Aorta (tissue), 5 donors: ENCODE results near the gene PFN3. TPM values are rescaled to one million over a fixed set of nuclear protein-coding genes. Genes with fewer than 3 reads are reported as not detected.

Source experiments
- ATAC-seq: fragments of 200-7000 bp; cut with Tn5 transposase; one replicate; pipeline ENCODE4 v1.9.1; 2022; ENCODE audit warnings: moderate library complexity; ENCODE audit not compliant: low FRiP score
- DNase-seq, 2 donors: peaks; one replicate each; pipeline ENCODE4 v3.0.0-alpha.2; 2020
- H3K27ac ChIP-seq, 2 donors: one replicate each; pipeline ENCODE4 v1.5.1; 2013; ENCODE audit warnings: low read length in 2 of 2, mild to moderate bottlenecking in 2 of 2, moderate library complexity in 2 of 2, control low read depth in 1 of 2, inconsistent platforms in 1 of 2, low read depth in 1 of 2
- H3K27me3 ChIP-seq, 2 donors: one replicate each; pipeline ENCODE4 v1.6.1; 2013; ENCODE audit warnings: control low read depth in 1 of 2, low read length in 1 of 2, mild to moderate bottlenecking in 1 of 2, moderate library complexity in 1 of 2; ENCODE audit not compliant: insufficient read depth in 2 of 2, control insufficient read depth in 1 of 2
- H3K36me3 ChIP-seq, 2 donors: one replicate each; pipeline ENCODE4 v1.6.1; 2013; ENCODE audit warnings: control low read depth in 1 of 2, low read length in 1 of 2, mild to moderate bottlenecking in 1 of 2; ENCODE audit not compliant: insufficient read depth in 2 of 2, control insufficient read depth in 1 of 2
- H3K4me1 ChIP-seq, 2 donors: one replicate each; pipeline ENCODE4 v1.6.1; 2013; ENCODE audit warnings: low read length in 2 of 2, control low read depth in 1 of 2, mild to moderate bottlenecking in 1 of 2, moderate library complexity in 1 of 2; ENCODE audit not compliant: insufficient read depth in 2 of 2, control insufficient read depth in 1 of 2
- H3K4me3 ChIP-seq, 2 donors: one replicate each; pipeline ENCODE4 v1.5.1; 2013; ENCODE audit warnings: low read length in 2 of 2, control low read depth in 1 of 2, mild to moderate bottlenecking in 1 of 2
- H3K9me3 ChIP-seq: one replicate; pipeline ENCODE4 v1.6.1; 2013; ENCODE audit warnings: mild to moderate bottlenecking, low read length; ENCODE audit not compliant: control insufficient read depth
- WGBS, 2 donors: extraction: QIAGEN DNeasy Blood & Tissue Kit; methylation state at CpG; one replicate each; pipeline ENCODE4 v1.1.7; 2013; 5-methylcytosine and 5-hydroxymethylcytosine counted together
- intact Hi-C, 2 donors: fragments of 100-400 bp; cut with DNase I; formaldehyde crosslinking; loops; one replicate each; pipeline versions ENCODE4 v1.14.2 to v1.15.0; 2022
- polyA plus RNA-seq, 2 donors: library from polyadenylated mRNA; stranded (reverse); fragments of 200-250 nt; gene quantifications; one replicate each; pipeline ENCODE4 v1.2.3, GENCODE V29; 2013
- total RNA-seq, 2 donors: library from RNA; stranded (reverse); fragmentation: NEBNext Ultra II Directional; extraction: Animal tissue kit (Norgen Biotek cat#: 25700); gene quantifications; one replicate each; pipeline ENCODE4 v1.2.1, GENCODE V29; 2021
- donor health status: healthy with polysubstance abuse.
- donor health status: Bipolar disorder and iron deficiency.
- donor health status: DM: no; HTN: no; CAD: no.
- donor health status: DM: no; HTN: no; CAD: no.
- donor health status: DM: yes; HTN: yes; CAD: no.

PFN3 gene
- total and polyA plus RNA-seq, 4 donors, result not detected

DNA sequence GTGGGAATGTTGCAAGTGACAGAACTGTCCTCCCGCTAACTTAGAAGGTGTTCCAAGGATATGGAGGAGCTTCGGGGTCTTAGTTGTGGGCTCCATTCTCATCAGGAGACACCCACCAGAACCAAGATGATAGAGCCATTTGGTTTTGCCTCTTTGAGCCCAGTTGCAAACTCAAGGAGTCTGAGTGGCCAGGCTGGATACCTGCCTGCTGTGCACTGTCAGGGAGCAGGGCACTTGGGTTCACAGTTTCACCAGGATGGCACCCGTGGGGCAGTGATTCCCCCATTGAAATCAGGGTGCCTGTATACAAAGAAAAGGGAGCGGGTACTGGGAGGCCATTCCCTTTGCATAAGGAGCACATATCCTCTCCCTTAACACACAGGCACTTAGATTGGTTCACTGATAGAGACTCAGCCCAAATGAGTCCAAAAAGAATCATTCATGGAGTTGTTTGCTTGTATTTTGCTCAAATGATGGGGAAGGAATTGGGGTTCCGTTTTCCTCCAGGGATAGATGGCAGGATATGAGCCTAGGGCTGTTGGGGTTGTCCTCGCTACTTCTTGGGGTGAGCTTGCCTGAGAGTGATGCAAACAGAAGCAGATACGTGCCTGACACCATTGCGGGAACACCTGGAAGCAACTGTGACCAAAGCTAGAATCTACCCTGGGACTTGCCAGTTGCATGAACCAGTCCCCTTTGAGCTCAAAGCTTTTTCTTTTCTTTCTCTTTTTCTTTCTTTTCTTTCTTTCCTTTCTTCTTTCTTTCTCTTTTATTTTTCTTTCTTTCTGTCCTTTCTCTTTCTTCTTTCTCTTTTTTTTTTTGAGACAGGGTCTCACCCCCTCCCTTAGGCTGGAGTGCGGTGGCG, 44.8 kb upstream of the PFN3 start:
- DNase-seq (no peak), ATAC-seq (no peak)
- Histone ChIP-seq H3K9me3 (no peaks in the 10 kb centered on the region), H3K27ac (no peak overlapping the region), H3K27me3 (no peaks in the 10 kb centered on the region), H3K4me3 (no peak overlapping the region), H3K4me1 (no peaks in the 10 kb centered on the region), H3K36me3 (no peaks in the 10 kb centered on the region)
- WGBS, 2 donors, result 55 to 57% methylated on average over 10 of the region's 10 CpGs
- intact Hi-C loops, result no loop called here

DNA sequence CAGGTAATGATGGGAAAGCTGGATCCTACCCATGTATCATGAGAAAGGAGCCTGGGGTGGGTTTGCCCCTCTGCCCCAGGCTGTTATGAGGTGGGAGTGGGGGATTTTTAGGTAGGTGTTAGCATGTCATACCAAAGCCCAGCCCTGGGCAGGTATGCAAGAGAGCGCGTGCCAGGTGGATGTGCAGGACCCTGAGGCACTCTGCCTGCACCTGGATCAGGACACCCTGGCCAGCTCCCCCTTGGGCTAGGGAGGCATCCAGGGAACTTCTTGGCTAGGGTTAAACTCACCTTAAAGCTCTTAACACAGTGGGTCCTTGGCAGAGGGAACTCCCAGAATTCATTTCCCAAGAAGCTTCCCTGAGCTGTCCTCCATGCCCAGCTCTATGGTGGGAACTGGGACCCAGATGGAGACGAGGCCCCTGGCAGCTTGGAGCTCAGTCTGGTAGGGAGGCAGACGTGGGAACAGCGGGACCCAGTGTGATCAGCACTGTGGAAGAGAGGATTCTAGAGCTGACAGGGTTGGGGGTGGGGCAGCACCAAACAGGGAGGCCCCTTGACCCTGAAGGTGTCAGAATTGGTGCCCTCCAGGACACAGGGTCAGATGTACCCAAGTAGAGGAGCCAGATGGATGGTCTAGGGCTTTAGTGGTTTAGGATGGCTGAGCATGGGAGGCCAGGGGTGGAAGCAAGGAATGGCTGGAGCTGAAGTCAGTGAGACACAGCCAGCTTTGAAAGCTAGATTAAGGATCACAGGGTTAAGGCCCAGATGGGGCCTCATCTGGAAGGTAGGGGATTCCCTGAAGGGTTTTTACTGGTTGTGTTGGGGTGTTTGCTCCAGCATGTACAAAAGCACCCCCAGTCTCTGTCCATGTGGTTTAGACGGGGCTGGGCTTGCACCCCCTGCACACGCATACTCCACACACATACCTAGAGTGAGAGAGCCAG, 43.9 kb upstream of the PFN3 start:
- no peak overlapping the region for H3K4me3 ChIP-seq
- H3K36me3 ChIP-seq, result no peaks in the 10 kb centered on the region
- DNase-seq, result peak; percentile 44 to 70
- no peaks in the 10 kb centered on the region for H3K27me3 ChIP-seq
- intact Hi-C loops, result no loop called here
- H3K27ac ChIP-seq, result no peak overlapping the region
- ATAC-seq, result no peak
- WGBS, 2 donors, result 67 to 71% methylated on average over 7 of the region's 7 CpGs
- no peaks in the 10 kb centered on the region for H3K4me1 ChIP-seq
- no peaks in the 10 kb centered on the region for H3K9me3 ChIP-seq

DNA sequence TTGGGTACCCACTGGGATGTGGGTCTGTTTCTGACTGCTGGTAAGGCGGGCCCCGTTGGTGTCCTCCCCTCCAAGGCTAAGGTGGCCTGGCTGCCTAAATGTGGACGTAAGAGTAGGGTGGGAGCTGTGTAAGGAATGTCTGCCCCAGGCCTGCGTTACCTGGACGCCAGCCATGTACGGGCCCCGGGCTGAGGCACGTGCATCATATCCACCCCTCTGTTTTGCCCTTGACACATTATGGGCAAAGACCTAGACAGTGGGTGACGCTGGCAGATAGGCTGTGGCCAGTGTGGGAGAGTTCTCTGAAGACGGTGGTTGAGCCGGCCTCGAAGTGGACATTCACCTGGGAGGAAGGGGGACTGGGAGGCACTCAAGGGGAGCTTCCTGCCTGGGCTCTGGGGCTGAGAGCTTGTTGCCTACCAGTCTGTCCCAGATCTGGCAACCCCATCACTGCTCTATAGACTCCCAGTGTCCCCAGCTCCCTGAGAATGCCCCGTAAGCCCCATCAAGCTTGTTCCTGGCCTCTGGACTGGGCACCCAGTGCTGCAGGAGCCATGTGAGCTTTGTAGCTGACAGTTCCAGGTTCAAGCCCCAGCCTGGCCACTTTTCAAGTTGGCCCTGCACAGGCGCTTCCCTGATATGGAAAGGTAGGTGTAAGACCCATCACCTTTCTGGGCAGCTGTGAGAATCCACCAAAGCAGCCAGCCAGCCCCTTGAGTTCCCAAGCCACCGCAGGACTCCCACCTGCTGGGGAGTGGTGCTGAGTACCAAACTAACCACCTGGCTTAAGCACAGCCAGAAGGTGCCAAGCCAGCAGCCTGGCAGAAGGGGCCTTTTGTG, 42.9 kb upstream of the PFN3 start:
- Histone ChIP-seq H3K4me1 (no peaks in the 10 kb centered on the region), H3K36me3 (no peaks in the 10 kb centered on the region), H3K27ac (no peak overlapping the region), H3K4me3 (no peak overlapping the region), H3K27me3 (no peaks in the 10 kb centered on the region), H3K9me3 (no peaks in the 10 kb centered on the region)
- ATAC-seq, result no peak
- intact Hi-C loops, result no loop called here
- DNase-seq, result peak in 1 of 2 donors; percentile 42
- WGBS, 2 donors, result 77 to 83% methylated on average over 15 of the region's 15 CpGs

DNA sequence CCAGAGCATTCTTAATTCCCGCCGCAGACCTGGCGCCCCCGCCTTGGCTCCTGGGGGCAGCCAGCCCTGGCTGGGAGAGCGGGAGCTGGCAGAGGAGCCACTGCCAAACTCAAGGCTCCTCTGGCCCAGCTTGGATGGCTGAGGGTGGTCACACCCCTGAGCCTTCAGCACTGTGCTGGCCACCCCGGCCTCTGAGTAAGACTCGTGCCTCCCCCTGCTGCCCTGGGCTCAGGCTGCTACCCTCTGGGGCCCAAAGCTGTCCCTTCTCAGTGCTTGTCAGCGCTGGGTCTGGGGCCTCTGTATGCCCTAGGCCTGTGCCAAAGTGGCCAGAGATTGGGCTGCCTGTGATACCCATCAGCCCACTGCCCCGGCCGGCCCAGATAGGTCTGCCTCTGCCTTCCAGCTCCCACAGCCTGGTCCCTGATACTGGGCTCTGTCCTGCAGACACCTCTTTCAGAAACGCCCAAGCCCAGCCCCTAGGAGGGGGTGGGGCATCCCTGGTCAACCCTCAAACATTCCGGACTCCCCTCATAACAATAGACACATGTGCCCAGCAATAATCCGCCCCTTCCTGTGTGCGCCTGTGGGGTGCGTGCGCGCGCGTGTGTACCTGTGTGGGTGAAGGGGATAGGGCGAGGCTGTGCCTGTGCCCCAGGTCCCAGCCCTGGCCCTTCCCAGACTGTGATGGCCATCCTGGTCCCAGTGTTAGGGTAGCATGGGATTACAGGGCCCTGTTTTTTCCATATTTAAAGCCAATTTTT, 41.8 kb upstream of the PFN3 start:
- ATAC-seq (no peak), DNase-seq (peak; percentile 42 to 71)
- Histone ChIP-seq H3K36me3 (no peaks in the 10 kb centered on the region), H3K4me3 (no peak overlapping the region), H3K4me1 (no peaks in the 10 kb centered on the region), H3K27ac (no peak overlapping the region), H3K9me3 (no peaks in the 10 kb centered on the region), H3K27me3 (no peaks in the 10 kb centered on the region)
- intact Hi-C loops, result no loop called here
- 90 to 92% methylated on average over 19 to 20 of the region's 20 CpGs for WGBS, 2 donors

DNA sequence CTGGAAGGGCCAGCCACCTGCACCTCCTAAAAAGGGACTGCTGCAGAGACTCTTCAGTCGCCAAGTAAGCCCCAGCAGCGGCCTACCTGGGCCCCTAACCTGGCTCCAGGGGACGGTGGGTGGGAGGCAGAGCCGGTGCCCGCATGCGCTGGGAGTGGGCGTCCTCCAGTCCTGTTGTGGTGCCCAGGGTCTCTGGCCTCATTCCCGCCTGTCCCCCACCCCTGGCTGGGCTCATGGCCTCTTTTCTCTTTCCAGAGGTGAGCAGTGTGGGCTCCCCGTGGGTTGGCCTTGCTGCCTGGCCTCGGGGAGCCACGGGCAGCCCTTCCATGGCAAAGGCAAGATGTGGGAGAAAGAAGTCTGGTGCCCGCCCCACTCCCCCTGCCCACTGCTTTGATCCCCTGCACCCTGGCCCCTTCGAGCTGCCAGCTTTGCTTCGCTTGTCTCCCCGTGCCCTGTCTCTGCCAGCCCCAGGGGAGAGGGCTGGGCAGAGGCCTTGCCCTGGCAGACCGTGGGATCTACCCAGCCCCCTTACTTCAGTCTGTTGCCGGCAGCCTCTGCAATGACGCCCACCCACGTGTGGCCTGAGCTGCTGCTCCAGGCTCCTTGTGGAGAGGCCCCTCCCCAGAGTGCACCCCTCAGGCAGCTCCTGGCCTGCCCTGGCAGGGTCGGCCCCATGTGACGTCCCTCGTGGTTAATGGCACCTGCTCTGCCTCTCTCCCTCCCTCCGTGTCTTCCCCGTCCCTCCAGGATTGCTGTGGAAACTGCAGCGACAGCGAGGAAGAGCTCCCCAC, 40.7 kb upstream of the PFN3 start:
- Histone ChIP-seq H3K36me3 (no peaks in the 10 kb centered on the region), H3K9me3 (no peaks in the 10 kb centered on the region), H3K4me3 (no peak overlapping the region), H3K4me1 (no peaks in the 10 kb centered on the region), H3K27me3 (no peaks in the 10 kb centered on the region), H3K27ac (no peak overlapping the region)
- no peak for ATAC-seq
- peak in 1 of 2 donors; percentile 69 for DNase-seq
- intact Hi-C loops, result no loop called here
- WGBS, 2 donors, result 82 to 88% methylated on average over 26 of the region's 26 CpGs

DNA sequence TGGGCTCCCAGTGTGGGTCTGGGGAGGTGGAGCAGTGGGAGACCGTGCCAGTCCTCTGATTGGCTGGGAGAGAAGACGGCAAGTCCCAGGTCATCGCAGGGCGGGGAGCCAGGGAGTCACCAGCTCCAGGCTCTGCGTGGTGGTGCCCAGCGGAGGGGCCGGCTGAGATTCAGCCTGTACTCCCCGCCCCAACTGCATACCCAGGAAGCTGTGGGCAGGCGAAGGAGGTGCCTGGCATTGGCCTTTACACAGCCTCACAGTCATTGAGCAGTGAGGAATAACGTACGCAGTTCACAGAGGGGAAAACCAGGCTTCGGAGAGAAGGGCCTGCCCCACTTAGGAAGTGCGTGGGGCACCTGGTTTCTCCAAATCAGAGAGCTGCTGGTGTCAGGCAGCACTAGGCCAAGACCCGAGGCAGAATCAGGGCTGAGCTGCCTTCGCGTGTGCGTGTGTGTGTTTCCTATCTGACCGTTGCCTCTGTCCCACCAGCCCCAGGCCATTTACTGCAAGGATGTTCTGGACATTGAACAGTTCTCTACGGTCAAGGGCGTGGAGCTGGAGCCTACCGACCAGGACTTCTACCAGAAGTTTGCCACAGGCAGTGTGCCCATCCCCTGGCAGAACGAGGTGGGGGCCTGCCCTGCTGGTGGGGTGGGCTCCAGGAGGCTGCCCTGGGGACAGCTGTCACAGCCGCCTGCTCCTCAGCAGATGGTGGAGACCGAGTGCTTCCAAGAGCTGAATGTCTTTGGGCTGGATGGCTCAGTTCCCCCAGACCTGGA, 39.9 kb upstream of the PFN3 start:
- H3K27me3 ChIP-seq, result no peaks in the 10 kb centered on the region
- no peaks in the 10 kb centered on the region for H3K36me3 ChIP-seq
- 88 to 90% methylated on average over 24 of the region's 24 CpGs for WGBS, 2 donors
- H3K9me3 ChIP-seq, result no peaks in the 10 kb centered on the region
- no peaks in the 10 kb centered on the region for H3K4me1 ChIP-seq
- ATAC-seq, result no peak
- intact Hi-C loops, result no loop called here
- no peak overlapping the region for H3K4me3 ChIP-seq
- H3K27ac ChIP-seq, result no peak overlapping the region
- peak in 1 of 2 donors; percentile 72 for DNase-seq

GRCh38 chr5:177439518-177440053, 39.1 kb upstream of the PFN3 start:
- DNase-seq (no peak), ATAC-seq (no peak)
- no peaks in the 10 kb centered on the region for H3K36me3 ChIP-seq
- intact Hi-C loops, result no loop called here
- H3K4me1 ChIP-seq, result no peaks in the 10 kb centered on the region
- H3K9me3 ChIP-seq, result no peaks in the 10 kb centered on the region
- no peak overlapping the region for H3K27ac ChIP-seq
- no peak overlapping the region for H3K4me3 ChIP-seq
- 98% methylated on average over 4 of the region's 4 CpGs for WGBS, 2 donors
- no peaks in the 10 kb centered on the region for H3K27me3 ChIP-seq
